OCI-LY1 (cell line): ENCODE data around the gene HLTF.

ENCODE experiments used
- H2AFZ ChIP-seq: fragments of 200-600 bp; sonication (generic), shearing (Covaris generic); 2 replicates; pipeline ENCODE4 v1.6.0; 2014; ENCODE audit warnings: antibody characterized with exemption, mild to moderate bottlenecking, low read length
- H3F3A ChIP-seq: fragments of 200-600 bp; sonication (generic), shearing (Covaris generic); 2 replicates; pipeline ENCODE4 v1.6.0; 2014; ENCODE audit warnings: mild to moderate bottlenecking, antibody characterized with exemption, low read length, moderate library complexity; ENCODE audit not compliant: insufficient read depth
- H3K27ac ChIP-seq: fragments of 200-600 bp; sonication (generic); 2 replicates; pipeline ENCODE4 v1.5.1; 2014; ENCODE audit warnings: low read length, mixed run types, mild to moderate bottlenecking, low read depth; ENCODE audit not compliant: poor library complexity, severe bottlenecking
- H3K27me3 ChIP-seq: fragments of 200-600 bp; sonication (generic); 2 replicates; pipeline ENCODE4 v1.6.0; 2014; ENCODE audit warnings: antibody characterized with exemption, mild to moderate bottlenecking, low read length, moderate library complexity; ENCODE audit not compliant: insufficient read depth
- H3K36me3 ChIP-seq: fragments of 200-600 bp; sonication (generic); 2 replicates; pipeline ENCODE4 v1.6.1; 2014; ENCODE audit warnings: mild to moderate bottlenecking, antibody characterized with exemption, low read length, moderate library complexity, mixed read lengths; ENCODE audit not compliant: insufficient read depth
- H3K4me1 ChIP-seq: fragments of 200-600 bp; sonication (generic); 2 replicates; pipeline ENCODE4 v1.5.1; 2014; ENCODE audit warnings: mild to moderate bottlenecking, low read length, moderate library complexity; ENCODE audit not compliant: insufficient read depth, severe bottlenecking
- H3K4me2 ChIP-seq: fragments of 200-600 bp; sonication (generic), shearing (Covaris generic); 2 replicates; pipeline ENCODE4 v1.6.1; 2014; ENCODE audit warnings: low read length
- H3K4me3 ChIP-seq: fragments of 200-600 bp; sonication (generic); 2 replicates; pipeline ENCODE4 v1.5.1; 2014; ENCODE audit warnings: low read length, low read depth, mild to moderate bottlenecking, mixed read lengths; ENCODE audit not compliant: poor library complexity, severe bottlenecking
- H3K79me2 ChIP-seq: fragments of 200-600 bp; shearing (Covaris generic); 2 replicates; pipeline ENCODE4 v1.6.1; 2016; ENCODE audit warnings: mixed run types, low read length, mixed read lengths; ENCODE audit not compliant: insufficient read depth
- H3K9ac ChIP-seq: fragments of 200-600 bp; sonication (generic), shearing (Covaris generic); 2 replicates; pipeline ENCODE4 v1.6.1; 2014; ENCODE audit warnings: mild to moderate bottlenecking, low read length, mixed read lengths
- H3K9me2 ChIP-seq: fragments of 200-600 bp; sonication (generic), shearing (Covaris generic); 2 replicates; pipeline ENCODE4 v1.6.1; 2014; ENCODE audit warnings: low read depth, mild to moderate bottlenecking, low read length, mixed read lengths
- H3K9me3 ChIP-seq: fragments of 200-600 bp; shearing (Covaris generic); 2 replicates; pipeline ENCODE4 v1.6.1; 2014; ENCODE audit warnings: low read length, mixed read lengths
- H4K20me1 ChIP-seq: fragments of 200-600 bp; sonication (generic), shearing (Covaris generic); 2 replicates; pipeline ENCODE4 v1.6.0; 2016; ENCODE audit warnings: mild to moderate bottlenecking, low read length; ENCODE audit not compliant: insufficient read depth
- CTCF ChIP-seq: fragments of 200-600 bp; sonication (generic), shearing (Covaris generic); IDR thresholded peaks from 2 replicates; pipeline ENCODE4 v1.5.1; 2017; ENCODE audit warnings: mild to moderate bottlenecking, antibody characterized with exemption, low read length, moderate library complexity, mixed read lengths
- EZH2 ChIP-seq: fragments of 200-600 bp; sonication (generic), shearing (Covaris generic); IDR thresholded peaks from 2 replicates; pipeline ENCODE4 v1.8.0; 2017; ENCODE audit warnings: borderline replicate concordance, mixed run types, mild to moderate bottlenecking, antibody characterized with exemption, low read length, moderate library complexity, mixed read lengths

HLTF gene

GRCh38 chr3:149007567-149008257 lies 78.6 kb downstream of the HLTF start:
- TF ChIP-seq EZH2 (no peak), CTCF (no peak)
- H3K36me3 ChIP-seq, result peaks cover 73% of the 10 kb centered on the region
- H3K9me2 ChIP-seq, result no peaks in the 10 kb centered on the region
- H2AFZ ChIP-seq, result no peak overlapping the region
- no peak overlapping the region for H3K4me2 ChIP-seq
- no peaks in the 10 kb centered on the region for H3K9me3 ChIP-seq
- H3K27me3 ChIP-seq, result no peaks in the 10 kb centered on the region
- no peaks in the 10 kb centered on the region for H3F3A ChIP-seq
- H3K79me2 ChIP-seq, result no peaks in the 10 kb centered on the region
- H3K9ac ChIP-seq, result no peak overlapping the region
- no peaks in the 10 kb centered on the region for H4K20me1 ChIP-seq
- H3K27ac ChIP-seq, result no peak overlapping the region
- H3K4me3 ChIP-seq, result no peak overlapping the region
- H3K4me1 ChIP-seq, result peaks cover 9% of the 10 kb centered on the region

- no peak overlapping the region for H3K4me2 ChIP-seq
- no peak overlapping the region for H3K4me3 ChIP-seq
- H3K9me3 ChIP-seq, result no peaks in the 10 kb centered on the region
- no peak overlapping the region for H3K9ac ChIP-seq
- no peak overlapping the region for H3K27ac ChIP-seq
- no peaks in the 10 kb centered on the region for H3K27me3 ChIP-seq
- H3F3A ChIP-seq, result no peaks in the 10 kb centered on the region
- no peak overlapping the region for H2AFZ ChIP-seq
- H4K20me1 ChIP-seq, result no peaks in the 10 kb centered on the region
- H3K36me3 ChIP-seq, result peaks cover 70% of the 10 kb centered on the region
- peaks cover 9% of the 10 kb centered on the region for H3K4me1 ChIP-seq
- H3K9me2 ChIP-seq, result no peaks in the 10 kb centered on the region
- H3K79me2 ChIP-seq, result no peaks in the 10 kb centered on the region
- no peak for TF ChIP-seq CTCF
- TF ChIP-seq EZH2, result no peak
These were observed 80.9 kb downstream of the HLTF start for GRCh38 chr3:149005416-149005815.

DNA sequence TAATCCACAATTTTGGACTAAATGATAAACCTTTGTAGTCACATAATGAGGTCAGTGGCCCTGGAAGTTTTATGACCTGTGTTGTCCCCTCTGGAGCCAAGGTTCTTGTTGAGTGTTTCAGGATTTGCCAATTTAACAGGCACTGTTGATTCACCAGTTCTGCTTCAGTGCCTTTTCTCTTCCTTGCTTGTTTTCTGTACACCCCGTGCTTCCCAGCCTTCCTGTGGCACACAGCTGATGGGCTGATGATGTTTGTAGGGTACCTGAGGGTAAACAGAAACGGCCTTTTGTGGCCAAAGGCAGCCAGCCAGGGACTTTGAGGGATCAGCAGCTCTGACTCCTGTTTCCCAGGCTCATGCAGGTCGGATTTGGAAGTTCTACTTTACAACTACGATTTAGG lies 81.7 kb downstream of the HLTF start:
- Histone ChIP-seq H3F3A (no peaks in the 10 kb centered on the region), H3K4me1 (peaks cover 9% of the 10 kb centered on the region), H4K20me1 (no peaks in the 10 kb centered on the region), H3K79me2 (no peaks in the 10 kb centered on the region), H3K27ac (no peak overlapping the region), H3K4me2 (no peak overlapping the region), H2AFZ (no peak overlapping the region), H3K4me3 (no peak overlapping the region), H3K36me3 (peaks cover 70% of the 10 kb centered on the region; the same call in 1 of the 2 replicates), H3K27me3 (no peaks in the 10 kb centered on the region), H3K9ac (no peak overlapping the region), H3K9me3 (no peaks in the 10 kb centered on the region), H3K9me2 (no peaks in the 10 kb centered on the region)
- no peak for TF ChIP-seq EZH2
- TF ChIP-seq CTCF, result no peak
